AG09309 (cell line): ENCODE results near the gene TMEM139.
A peak's percentile ranks its signal among the peaks of the same experiment; 100 is the strongest.

Experiments
- DNase-seq: peaks from one replicate; pipeline ENCODE4 v3.0.0-alpha.2; 2010; ENCODE audit warnings: low read depth
- H3K4me3 ChIP-seq: 2 replicates; pipeline ENCODE4 v1.5.1; 2011; ENCODE audit warnings: mild to moderate bottlenecking, low read depth, low read length, moderate library complexity; ENCODE audit not compliant: control insufficient read depth
- CTCF ChIP-seq: IDR thresholded peaks from 2 replicates; pipeline ENCODE4 v1.5.1; 2011; ENCODE audit warnings: mild to moderate bottlenecking, low read depth, low read length, inconsistent platforms; ENCODE audit not compliant: insufficient read depth, control insufficient read depth; ENCODE audit errors: missing control alignments

Gene TMEM139

DNA sequence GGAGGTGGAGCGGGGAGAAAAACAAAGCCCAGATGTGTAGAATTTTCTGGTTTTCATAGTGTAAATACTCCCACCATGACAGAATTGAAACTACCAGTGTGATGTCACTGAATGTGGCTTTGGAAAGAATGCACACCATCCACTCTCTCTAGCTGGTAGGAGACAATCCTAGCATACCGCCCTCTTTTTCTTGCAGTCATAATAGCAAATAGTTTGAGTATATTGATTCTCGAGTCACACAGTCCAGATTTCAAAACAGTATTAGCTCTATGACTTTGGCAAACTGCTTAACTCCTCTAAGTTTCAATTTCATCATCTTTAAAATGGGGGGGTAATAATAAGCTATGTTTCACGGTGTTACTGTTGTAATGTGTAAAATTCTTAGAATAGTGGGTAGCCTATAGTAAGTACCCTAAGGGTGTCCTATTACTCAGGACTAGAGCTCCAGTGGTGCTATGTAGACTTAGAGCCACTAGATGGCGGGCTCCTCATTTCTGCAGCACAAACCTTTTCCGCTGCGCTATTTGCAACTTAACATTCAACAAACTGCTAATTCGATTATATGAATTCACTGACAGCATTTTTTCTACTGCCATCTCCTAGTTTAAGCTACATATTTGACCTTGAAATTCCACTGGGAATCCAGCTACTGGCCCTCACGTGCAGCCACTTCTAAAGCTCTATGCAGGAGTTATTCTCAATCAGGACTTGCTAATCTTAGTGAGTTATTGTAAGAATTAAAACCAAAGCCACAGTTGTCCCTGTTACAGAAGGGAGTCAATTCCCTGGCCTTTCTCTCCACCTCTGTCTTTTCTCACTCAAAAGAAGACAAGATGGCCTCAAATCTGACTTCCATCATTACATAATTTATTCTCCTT lies 44.2 kb upstream of the TMEM139 start:
- TF ChIP-seq CTCF = peak; percentile 86
- DNase-seq = peak; percentile 68
- H3K4me3 ChIP-seq = no peak overlapping the region

GRCh38 chr7:143242306-143242705 lies 42.5 kb upstream of the TMEM139 start:
- TF ChIP-seq CTCF = no peak
- no peak for DNase-seq
- H3K4me3 ChIP-seq = no peak overlapping the region

DNA sequence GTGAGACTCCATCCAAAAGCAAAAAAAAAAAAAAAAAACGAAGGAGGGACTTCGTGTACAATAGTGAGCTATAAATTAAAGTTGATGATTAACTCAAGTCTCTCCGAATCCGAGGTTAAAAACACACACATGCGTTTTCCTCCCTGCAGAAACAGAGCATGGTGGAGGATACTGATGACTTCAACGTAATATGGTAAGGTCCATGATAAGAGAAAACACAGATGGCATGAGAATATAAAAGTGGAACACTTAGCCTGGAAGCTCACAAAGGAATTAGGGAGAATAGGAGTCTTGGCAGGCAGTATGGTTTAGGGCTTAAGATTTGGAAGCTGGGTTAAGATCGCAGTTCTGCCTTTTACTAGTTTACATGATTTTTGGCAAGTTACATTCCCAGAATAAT lies 41.6 kb upstream of the TMEM139 start:
- no peak for DNase-seq
- no peak for TF ChIP-seq CTCF

GRCh38 chr7:143243614-143244013 lies 41.1 kb upstream of the TMEM139 start:
- no peak for TF ChIP-seq CTCF
- H3K4me3 ChIP-seq = no peak overlapping the region
- DNase-seq = no peak

More for the DNA sequence above, 41.6 kb upstream of the TMEM139 start:
- H3K4me3 ChIP-seq = no peak overlapping the region

DNA sequence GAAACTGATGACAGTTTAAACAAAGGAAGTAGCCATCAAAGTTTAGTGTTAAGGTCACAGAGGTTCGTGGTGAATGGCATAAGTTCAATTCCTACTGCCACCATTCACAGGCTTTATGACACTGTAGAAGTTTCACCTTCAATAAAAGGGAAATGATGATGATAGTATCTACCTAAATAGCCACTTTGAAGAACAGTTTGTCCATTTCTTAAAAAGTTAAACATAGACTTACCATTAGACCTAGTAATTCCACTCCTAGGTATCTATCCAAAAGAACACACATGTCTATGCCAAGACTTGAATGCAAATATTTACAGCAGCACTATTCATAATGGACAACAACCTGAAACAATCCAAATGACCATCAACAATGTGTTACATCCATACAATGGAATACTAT lies 40.4 kb upstream of the TMEM139 start:
- no peak for TF ChIP-seq CTCF
- H3K4me3 ChIP-seq = no peak overlapping the region
- no peak for DNase-seq

DNA sequence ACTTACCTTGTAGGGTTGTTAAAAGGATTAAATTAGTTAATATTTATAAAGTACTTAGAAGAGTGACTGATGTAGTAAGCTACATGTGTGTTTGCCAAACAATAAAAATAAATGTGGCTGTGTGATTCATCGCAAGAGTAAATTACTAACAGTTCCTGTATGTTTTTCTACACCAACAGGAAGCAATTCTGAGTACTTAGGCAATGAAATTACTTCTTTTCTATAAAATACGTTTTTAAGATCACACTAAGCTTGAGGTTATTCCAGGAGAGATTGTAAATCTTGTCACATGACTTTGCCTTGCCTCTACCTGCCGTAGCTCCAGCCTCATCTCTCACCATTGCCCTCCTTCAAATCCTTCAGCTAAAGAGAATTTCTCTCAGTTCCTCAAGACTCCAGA lies 39.6 kb upstream of the TMEM139 start:
- H3K4me3 ChIP-seq = no peak overlapping the region
- no peak for TF ChIP-seq CTCF
- no peak for DNase-seq

- TF ChIP-seq CTCF = no peak
- no peak for DNase-seq
- no peak overlapping the region for H3K4me3 ChIP-seq
Measured at GRCh38 chr7:143247372-143247771, 37.4 kb upstream of the TMEM139 start.
